ENCODE measurements around the gene MDM2. TPM values are rescaled to one million over a fixed set of nuclear protein-coding genes. Genes with fewer than 3 reads are reported as not detected.
A peak's percentile ranks its signal among the peaks of the same experiment; 100 is the strongest.
"Not testable (repeated sequence)": the region's sequence is repeated elsewhere in the genome, so short reads cannot be mapped to it uniquely, and the experiment has no call there.

The MDM2 gene
- total RNA-seq, 1 experiment from 2014 or later = 41.9 TPM

DNA sequence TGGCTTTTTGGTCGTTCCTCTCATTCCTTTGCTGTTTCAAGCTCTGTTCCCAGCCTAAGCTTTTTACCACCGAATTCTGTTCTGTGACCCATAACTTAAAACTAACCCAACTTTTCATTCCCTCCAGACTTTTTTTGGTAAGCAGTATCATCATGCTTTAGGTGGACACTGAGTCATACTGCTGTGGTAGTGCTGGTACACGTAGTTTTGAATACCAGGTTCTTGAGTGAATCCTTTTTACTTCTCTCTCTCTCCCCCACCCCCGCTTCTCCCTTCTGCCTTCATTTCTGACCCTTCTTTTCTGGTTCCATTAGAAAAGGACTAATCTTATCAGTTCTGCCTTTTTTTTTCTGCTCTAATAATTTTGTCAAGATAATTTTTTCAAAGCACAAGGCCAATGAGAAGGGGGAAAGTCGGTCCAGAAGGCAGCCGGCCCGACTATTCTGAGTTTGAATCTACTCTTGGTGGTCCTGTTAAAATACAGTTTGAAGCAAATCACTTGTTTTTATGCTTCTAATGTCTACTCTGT is 2.3 kb upstream of the MDM2 start:
- DNase-seq (ENCODE audit: low spot score) = no peak

DNA sequence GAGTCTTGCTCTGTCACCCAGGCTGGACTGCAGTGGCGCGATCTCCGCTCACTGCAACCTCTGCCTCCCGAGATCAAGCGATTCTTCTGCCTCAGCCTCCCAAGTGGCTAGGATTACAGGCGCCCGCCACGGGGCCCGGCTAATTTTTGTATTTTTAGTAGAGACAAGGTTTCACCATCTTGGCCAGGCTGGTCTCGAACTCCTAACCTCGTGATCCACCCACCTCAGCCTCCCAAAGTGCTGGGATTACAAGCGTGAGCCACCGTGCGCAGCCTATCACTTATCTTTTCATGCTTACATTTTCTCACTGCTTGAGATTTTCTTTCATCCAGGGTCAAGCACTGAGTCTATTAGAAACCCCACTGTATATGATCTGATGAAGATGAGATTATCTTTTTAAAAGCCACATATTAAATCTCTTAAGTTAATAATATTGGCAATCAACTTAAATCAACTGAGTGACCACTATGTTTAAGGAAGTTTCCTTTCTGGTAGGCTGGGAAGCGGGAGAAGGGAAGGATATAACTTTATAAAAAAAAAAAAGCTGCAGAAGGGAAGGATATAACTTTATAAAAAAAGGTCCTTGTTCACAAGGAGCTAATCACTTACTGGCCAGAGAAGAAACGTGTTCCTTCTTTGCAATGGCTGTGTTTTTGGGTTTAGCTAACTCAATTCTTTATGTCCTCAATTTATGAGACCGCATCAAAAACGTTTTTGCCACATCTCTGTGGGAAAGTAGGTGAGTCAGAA is 1.3 kb upstream of the MDM2 start:
- no peak for DNase-seq (ENCODE audit: low spot score)

DNA sequence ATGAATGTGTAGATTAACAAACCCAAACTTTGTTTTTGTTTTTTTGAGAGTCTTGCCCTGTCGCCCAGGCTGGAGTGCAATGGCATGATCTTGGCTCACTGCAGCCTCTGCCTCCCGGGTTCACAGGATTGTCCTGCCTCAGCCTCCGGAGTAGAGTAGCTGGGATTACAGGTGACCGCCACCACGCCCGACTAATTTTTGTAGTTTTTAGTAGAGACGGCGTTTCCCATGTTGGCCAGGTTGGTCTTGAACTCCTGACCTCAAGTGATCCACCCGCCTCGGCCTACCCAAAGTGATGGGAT is 752 bp upstream of the MDM2 start:
- not testable (repeated sequence) for DNase-seq (ENCODE audit: low spot score)

DNA sequence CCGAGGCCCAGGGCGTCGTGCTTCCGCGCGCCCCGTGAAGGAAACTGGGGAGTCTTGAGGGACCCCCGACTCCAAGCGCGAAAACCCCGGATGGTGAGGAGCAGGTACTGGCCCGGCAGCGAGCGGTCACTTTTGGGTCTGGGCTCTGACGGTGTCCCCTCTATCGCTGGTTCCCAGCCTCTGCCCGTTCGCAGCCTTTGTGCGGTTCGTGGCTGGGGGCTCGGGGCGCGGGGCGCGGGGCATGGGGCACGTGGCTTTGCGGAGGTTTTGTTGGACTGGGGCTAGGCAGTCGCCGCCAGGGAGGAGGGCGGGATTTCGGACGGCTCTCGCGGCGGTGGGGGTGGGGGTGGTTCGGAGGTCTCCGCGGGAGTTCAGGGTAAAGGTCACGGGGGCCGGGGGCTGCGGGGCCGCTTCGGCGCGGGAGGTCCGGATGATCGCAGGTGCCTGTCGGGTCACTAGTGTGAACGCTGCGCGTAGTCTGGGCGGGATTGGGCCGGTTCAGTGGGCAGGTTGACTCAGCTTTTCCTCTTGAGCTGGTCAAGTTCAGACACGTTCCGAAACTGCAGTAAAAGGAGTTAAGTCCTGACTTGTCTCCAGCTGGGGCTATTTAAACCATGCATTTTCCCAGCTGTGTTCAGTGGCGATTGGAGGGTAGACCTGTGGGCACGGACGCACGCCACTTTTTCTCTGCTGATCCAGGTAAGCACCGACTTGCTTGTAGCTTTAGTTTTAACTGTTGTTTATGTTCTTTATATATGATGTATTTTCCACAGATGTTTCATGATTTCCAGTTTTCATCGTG is 612 bp downstream of the MDM2 start:
- peak; percentile 88 for DNase-seq (ENCODE audit: low spot score)

DNA sequence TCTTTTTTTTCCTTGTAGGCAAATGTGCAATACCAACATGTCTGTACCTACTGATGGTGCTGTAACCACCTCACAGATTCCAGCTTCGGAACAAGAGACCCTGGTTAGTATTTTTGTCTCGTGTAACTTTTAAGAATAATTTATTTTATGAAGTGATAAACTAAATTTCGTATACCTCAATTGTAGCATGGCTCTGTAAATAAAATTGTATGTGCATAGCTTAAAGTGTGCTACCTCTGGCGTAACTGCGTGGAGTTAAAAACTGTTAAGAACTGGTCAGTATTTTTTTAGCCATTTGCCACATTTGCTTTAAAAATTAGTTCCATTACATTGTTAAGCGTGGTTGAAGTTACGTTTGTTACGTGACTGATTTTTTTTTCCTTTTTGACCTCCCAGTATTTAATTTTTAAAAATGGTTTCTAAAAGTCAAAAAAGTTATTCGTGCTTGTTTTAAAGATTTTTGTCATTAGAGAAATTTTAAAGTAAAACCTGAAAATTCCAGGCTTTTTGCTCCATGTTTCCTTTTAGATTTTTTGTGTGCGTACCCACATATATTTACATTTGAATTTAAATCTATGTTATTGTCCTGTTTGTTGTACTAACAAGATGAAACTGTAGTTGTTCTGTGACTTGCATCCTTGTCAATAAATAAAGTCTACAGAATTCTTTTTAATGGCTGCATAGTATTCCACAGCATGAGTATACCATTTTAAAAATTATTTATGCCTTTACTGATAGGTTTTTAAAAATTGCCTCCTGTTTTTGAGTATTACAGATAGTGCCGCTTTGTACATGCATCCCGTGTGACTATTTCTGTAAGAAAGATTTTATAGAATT is 1.4 kb downstream of the MDM2 start:
- DNase-seq (ENCODE audit: low spot score) = no peak

DNA sequence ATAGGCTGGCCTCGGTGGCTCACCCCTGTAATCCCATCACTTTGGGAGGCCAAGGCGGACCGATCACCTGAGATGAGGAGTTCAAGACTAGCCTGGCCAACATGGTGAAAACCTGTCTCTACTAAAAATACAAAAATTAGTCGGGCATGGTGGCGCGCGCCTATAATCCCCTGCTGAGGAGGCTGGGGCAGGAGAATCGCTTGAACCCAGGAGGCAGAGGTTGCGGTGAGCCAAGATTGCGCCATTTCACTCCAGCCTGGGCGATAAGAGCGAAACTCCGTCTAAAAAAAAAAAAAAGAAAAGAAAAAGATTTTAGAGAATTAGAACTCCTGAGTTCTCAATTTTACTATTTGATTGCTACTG is 2.0 kb downstream of the MDM2 start:
- DNase-seq (ENCODE audit: low spot score) = not testable (repeated sequence)

DNA sequence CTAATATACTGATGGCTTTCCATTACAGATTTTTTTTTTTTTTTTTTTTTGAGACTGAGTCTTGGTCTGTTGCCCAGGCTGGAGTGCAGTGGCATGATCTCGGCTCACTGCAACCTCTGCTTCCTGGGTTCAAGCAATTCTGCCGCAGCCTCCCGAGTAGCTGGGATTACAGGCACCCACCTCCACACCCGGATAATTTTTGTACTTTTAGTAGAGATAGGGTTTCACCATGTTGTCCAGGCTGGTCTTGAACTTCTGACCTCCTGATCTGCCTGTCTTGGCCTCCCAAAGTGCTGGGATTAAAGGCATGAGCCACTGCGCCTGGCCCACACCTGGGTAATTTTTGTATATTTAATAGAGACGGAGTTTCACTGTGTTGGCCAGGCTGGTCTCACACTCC is 3.6 kb downstream of the MDM2 start:
- not testable (repeated sequence) for DNase-seq (ENCODE audit: low spot score)

DNA sequence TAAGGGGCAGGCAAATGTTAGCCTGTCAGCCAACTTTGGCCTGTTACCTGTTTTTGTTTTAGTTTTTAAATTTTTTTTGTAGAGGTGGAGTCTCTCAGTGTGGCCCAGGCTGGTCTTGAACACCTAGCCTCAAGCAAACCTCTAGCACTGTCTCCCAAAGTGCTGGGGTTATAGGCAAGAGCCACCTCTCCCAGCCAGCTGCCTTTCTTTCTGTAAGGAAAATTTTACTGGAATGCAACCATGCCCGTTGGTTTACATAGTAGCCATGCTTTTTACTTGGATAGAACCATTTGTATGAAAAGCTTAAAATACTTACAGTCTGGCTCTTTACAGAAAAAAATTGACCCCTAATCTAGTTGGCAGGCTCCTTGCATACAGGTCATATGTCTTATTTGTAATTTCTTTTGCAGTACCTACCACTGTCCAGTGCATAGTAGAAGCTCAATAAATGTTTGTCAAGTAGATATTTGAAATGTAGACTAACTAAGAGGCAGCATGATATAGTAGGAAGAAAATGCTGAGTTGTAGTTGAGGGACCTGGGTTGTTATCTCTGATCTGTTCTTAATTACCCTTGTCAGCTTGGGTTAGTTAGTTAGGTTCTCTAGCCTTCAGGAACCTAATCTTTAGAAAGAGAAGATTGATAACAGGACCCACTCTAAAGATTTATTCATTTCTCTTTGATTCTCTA is 4.7 kb downstream of the MDM2 start:
- no peak for DNase-seq (ENCODE audit: low spot score)

DNA sequence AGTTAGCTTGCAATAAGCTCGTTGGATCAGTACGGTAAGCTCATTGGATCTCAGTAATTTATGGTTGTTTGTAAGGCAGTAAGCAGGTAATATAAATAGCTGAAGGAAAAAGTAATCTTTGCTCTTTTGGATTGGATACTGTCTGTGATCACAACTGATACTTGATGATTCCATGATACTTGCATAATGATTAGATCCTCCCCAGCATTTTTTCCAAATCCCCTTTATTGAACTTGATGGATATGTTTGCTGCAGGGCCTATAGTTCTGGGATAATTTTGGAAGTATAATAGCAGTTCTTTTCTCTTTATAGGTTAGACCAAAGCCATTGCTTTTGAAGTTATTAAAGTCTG is 5.2 kb downstream of the MDM2 start:
- no peak for DNase-seq (ENCODE audit: low spot score)

DNA sequence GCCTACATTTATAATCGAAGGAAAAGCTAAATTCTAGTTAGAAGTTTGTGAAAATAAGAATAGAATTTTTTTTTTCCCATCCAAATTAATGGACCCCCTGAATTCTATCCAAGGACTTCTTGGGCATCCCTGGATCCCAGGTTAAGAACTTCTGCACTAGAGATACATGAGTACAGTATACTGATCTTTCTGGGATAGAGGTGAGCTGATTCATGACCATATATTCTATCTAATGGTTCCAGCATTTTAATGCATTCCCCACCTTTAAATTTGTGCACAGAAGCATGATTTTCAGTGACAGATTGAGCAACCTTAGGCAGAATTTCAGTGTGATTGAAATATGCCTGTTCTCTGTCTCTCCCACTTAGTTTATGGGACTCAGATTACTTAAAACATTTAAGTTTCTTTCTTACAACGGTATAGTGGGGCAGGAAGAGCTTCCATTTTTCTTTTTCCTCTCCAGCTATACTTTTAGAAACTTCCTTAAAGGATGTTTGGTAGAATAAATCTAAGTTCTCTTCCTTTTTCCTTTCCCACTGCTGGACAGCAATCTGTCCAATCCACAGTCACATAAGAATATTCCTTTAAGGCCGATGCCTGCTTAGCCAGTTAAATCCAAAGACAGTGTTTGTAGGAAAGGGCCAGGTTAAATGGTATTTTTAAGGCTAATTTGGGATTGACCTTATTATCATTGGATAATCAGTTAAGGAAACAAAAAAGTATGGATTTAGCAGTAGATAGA is 6.7 kb downstream of the MDM2 start:
- DNase-seq (ENCODE audit: low spot score) = no peak

DNA sequence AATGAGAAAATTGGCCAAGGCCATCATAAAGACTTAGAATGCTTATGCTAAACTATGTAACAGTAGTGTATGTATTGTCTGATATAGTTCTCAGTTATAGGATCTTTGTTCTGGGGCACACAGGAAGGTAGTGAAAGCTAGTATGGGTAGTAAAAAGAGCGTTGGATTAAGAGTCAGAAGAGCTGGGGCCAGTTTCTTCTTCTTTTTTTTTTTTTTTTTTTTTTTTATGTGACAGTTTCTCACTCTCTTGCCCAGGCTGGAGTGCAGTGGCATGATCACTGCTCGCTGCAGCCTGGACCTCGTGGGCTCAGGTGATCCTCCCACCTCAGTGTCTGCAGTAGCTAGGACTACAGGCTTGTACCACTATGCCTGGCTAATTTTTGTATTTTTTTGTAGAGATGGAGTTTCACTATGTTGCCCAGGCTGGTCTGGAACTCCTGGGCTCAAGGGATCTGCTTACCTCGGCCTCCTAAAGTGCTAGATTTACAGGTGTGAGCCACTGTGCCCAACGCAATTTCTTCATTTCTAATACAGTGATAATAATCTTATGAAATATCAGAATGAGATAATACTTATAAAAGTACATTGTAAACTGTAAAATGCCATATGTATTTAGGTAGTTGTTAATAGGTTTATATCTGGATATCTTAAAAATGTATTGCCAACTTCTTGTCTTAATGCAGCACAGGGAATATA is 7.4 kb downstream of the MDM2 start:
- no peak for DNase-seq (ENCODE audit: low spot score)

DNA sequence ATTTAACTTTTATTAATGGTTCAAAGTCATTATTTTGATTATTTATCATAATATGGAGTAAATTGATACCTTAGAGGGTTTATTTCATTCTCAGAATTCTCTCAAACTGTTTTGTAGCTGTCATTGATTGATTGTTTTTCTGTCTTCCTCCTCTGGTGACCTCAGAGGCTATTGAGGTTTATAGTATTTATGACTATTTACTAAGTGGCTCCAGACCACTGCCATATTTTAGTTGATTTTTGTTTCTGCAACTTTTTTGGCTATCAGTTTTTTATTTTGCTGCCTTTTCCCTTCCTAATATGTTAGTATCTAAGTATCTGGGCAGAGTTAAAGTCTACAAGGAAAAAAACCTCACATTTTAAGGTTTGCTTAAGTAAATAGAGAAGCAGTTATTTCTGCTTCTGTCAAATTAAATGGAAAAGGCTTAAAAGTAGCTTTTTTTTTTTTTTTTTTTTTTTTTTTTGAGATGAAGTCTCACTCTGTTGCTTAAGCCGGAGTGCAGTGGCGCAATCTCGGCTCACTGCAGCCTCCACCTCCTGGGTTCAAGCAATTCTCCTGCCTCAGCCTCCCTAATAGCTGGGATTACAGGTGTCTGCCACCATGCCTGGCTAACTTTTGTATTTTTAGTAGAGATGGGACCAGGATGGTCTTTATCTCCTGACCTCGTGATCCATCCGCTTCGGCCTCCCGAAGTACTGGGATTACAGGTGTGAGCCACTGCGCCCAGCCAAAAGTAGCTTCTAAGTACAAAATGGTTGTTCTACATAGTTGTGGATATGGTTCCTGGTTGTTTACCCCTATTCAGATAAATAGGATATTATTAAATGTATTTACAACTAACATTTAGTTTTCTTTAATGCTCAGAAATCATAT is 8.2 kb downstream of the MDM2 start:
- no peak for DNase-seq (ENCODE audit: low spot score)

DNA sequence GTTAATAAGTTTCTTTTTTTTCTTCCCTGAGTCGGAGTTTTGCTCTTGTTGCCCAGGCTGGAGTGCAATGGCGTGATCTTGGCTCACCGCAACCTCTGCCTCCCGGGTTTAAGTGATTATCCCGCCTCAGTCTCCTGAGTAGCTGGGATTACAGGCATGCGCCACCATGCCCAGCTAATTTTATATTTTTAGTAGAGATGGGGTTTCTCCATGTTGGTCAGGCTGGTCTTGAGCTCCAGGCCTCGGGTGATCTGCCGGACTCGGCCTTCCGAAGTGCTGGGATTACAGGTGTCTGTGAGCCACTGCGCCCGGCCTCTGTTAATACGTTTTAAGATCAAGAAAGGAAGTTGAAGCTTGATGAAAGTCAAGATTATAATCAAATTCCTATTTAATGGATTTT is 11.5 kb downstream of the MDM2 start:
- DNase-seq (ENCODE audit: low spot score) = not testable (repeated sequence)

DNA sequence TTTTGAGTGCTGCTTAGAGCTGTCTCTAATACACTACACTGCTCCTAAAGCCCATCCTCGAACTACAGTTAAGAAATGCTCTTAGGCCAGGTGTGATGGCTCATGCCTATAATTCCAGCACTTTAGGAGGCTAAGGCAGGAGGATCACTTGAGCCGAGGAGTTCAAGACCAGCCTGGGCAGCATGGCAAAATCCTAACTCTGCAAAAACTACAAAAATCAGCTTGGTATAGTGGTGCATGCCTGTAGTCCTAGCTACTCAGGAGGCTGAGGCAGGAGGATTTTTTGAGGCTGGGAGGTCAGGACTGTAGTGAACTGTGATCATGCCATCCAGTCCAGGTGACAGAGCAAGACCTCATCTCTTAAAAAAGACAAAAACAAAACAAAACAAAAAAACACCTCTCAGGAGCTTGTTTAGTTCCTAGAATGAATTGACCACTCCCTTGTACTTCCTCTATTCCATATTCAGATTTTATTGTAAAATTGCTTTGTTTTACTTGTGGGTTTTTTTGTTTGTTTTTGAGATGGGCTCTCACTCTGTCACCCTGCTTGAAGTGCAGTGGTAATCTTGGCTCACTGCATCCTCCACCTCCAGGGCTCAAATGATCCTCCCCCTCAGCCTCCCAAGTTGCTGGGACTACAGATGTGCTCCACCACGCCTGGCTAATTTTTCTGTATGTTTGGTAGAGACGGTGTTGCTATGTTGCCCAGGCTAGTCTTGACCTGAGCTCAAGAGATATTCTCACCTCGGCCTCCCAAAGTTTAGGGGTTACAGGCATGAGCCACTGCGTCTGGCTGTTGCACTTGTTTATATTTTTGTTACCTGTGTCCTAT is 13.6 kb downstream of the MDM2 start:
- no peak for DNase-seq (ENCODE audit: low spot score)

DNA sequence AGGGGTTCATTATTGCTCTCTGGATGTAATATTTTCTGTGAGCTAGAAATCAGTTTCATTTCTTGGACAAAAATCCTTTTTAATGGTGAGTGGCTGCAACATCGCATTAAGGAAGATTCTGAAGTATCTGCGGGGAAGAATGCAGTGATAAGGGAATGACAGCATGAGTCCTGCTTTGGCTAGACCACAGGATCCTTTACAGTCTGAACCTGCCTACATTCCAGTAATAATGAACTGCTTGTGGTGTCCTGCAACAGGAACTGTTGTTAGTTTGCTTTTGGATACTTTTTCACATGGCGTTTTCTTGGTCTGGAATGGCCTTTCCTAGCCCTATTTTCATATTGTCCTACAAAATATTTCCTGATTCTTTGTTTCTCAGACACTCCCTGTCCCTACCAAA is 15.7 kb downstream of the MDM2 start:
- DNase-seq (ENCODE audit: low spot score) = no peak

DNA sequence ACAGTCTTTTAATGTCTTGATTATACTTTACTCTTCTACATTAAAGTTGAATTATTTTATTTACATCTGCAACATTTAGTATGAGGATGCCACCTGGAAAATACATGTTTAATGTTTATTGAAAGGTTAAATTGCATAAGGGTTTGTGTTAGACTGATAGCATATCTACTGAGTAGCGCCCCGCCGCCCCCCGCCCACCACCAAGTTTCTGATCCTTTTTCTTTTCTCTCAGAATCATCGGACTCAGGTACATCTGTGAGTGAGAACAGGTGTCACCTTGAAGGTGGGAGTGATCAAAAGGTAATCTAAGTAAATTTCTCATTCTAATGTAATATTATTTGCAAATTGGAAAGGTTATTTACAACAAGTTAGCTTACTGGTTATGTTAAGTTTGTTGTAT is 16.2 kb downstream of the MDM2 start:
- no peak for DNase-seq (ENCODE audit: low spot score)

DNA sequence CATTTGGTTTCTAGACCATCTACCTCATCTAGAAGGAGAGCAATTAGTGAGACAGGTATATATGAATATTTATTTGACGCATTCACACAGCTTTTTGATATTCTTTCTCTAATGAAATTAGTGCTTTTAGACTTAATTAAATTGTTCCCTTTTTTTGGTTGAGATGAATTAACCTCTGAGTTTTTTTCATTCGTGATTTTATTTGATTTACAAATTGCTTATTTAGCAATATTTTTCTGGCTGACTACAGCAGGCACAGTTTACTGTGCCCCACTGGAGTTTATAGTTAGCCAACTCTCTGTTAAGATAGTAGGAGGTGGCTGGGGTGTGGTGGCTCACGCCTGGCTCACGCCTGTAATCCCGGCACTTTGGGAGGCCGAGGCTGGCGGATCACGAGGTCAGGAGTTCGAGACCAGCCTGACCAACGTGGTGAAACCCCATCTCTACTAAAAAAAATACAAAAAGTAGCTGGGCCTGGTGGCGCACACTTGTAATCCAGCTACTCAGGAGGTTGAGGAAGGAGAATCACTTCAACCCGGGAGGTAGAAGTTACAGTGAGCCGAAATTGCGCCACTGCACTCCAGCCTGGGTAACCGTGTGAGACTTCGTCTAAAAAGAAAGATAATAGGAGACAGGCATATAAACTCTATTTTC is 16.7 kb downstream of the MDM2 start:
- no peak for DNase-seq (ENCODE audit: low spot score)

DNA sequence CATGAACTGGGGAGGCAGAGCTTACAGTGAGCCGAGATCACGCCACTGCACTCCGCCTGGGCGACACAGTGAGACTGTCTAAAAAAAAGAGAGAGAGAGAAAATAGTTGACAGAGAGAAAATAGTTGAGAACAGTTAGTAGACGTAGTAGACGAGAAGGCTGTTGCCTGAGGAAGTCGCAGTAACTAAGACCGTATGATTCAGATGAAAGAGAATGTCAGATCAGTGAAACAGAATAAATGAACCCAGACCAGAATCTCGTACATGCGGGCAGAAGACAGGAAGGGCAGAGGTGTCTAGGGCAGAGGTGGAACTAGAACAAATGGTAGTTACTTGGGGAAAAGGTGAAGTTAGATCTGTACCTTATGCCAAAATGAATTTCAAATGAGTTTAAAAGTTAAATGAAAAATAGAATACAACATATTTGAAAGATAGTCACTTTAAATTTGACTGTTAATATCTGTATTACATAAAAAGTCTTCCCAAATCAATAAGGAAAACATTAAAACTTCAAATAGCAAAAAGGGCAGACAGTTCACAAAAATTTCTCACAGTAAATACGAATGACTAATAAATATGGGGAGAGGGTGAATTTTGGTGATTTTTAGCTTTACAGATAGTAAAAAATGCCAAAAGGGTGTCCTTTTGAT is 17.7 kb downstream of the MDM2 start:
- DNase-seq (ENCODE audit: low spot score) = no peak
